Measurements from ENCODE around the gene IFI27.
"Not testable (repeated sequence)": the region's sequence is repeated elsewhere in the genome, so short reads cannot be mapped to it uniquely, and the experiment has no call there.

- TF ChIP-seq CTCF (IDR thresholded peaks at IDR 0.05); EZH2 (IDR thresholded peaks at IDR 0.05; ENCODE audit: borderline replicate concordance, insufficient read depth, low read depth, low read length, poor library complexity, severe bottlenecking): not testable (repeated sequence)
These were observed 38.5 kb upstream of the IFI27 start for GRCh38 chr14:94072076-94072475.

All from B cell (primary cell).